GM18519 (cell line): Measurements from ENCODE around the gene MEIS3.

Source experiments
- ATAC-seq: cut with Tn5 transposase; IDR thresholded peaks from one replicate; pipeline ENCODE4 v1.9.1; 2021; ENCODE audit warnings: mild to moderate bottlenecking, moderate library complexity; ENCODE audit not compliant: unreplicated experiment, low FRiP score

MEIS3 gene

GRCh38 chr19:47436712-47437401, 17.5 kb upstream of the MEIS3 start:
- no peak for ATAC-seq

GRCh38 chr19:47435883-47436417, 16.6 kb upstream of the MEIS3 start:
- no peak for ATAC-seq

- no peak for ATAC-seq
Observed at GRCh38 chr19:47435196-47435595, 15.9 kb upstream of the MEIS3 start.

- ATAC-seq: no peak
Observed at GRCh38 chr19:47434088-47434487, 14.8 kb upstream of the MEIS3 start.

- no peak for ATAC-seq
Observed at GRCh38 chr19:47433121-47433520, 13.8 kb upstream of the MEIS3 start.

- ATAC-seq: no peak
Observed at GRCh38 chr19:47432499-47432898, 13.2 kb upstream of the MEIS3 start.

- no peak for ATAC-seq
Observed at GRCh38 chr19:47432091-47432490, 12.8 kb upstream of the MEIS3 start.

- no peak for ATAC-seq
Observed at GRCh38 chr19:47430041-47430802, 10.9 kb upstream of the MEIS3 start.

GRCh38 chr19:47429140-47429793, 9.9 kb upstream of the MEIS3 start:
- no peak for ATAC-seq

GRCh38 chr19:47428177-47428894, 9.0 kb upstream of the MEIS3 start:
- ATAC-seq: no peak

- ATAC-seq: no peak
Observed at GRCh38 chr19:47427241-47428176, 8.2 kb upstream of the MEIS3 start.

- no peak for ATAC-seq
Observed at GRCh38 chr19:47423203-47423882, 4.0 kb upstream of the MEIS3 start.

- ATAC-seq: no peak
Observed at GRCh38 chr19:47422417-47423163, 3.3 kb upstream of the MEIS3 start.

GRCh38 chr19:47421844-47422395, 2.6 kb upstream of the MEIS3 start:
- ATAC-seq: no peak

- ATAC-seq: no peak
Observed at GRCh38 chr19:47421244-47421786, 2.0 kb upstream of the MEIS3 start.

GRCh38 chr19:47419789-47420188, 462 bp upstream of the MEIS3 start:
- no peak for ATAC-seq

GRCh38 chr19:47418692-47419029, 666 bp downstream of the MEIS3 start:
- ATAC-seq: no peak
